Measurements from ENCODE around the gene ERBB3.
"Not testable (repeated sequence)": the region's sequence is repeated elsewhere in the genome, so short reads cannot be mapped to it uniquely, and the experiment has no call there.

ERBB3 gene

GRCh38 chr12:56116267-56117081 is 36.5 kb downstream of the ERBB3 start, which contains the start of gene RPL41:
Gene RPL41, plus strand, starts transcription at chr12:56116633.
- peak; percentile 98 for DNase-seq

GRCh38 chr12:56117082-56117706 is 37.2 kb downstream of the ERBB3 start:
- not testable (repeated sequence) for DNase-seq

- DNase-seq, result peak; percentile 97
Observed at GRCh38 chr12:56117778-56118687, 38.1 kb downstream of the ERBB3 start, which contains the start of gene ZC3H10. Gene ZC3H10, plus strand, starts transcription at chr12:56118266. Its CDS starts 2,297 bp downstream, at chr12:56120563.

- no peak for DNase-seq
Observed at GRCh38 chr12:56118688-56119357, 38.9 kb downstream of the ERBB3 start.

GRCh38 chr12:56119361-56119796 is 39.4 kb downstream of the ERBB3 start:
- peak; percentile 78 for DNase-seq

- no peak for DNase-seq
Observed at GRCh38 chr12:56120158-56120846, 40.3 kb downstream of the ERBB3 start.

- no peak for DNase-seq
Observed at GRCh38 chr12:56121204-56121870, 41.4 kb downstream of the ERBB3 start.

GRCh38 chr12:56122637-56123036 is 42.7 kb downstream of the ERBB3 start:
- no peak for DNase-seq

- DNase-seq, result no peak
Observed at GRCh38 chr12:56124133-56124532, 44.2 kb downstream of the ERBB3 start.

- no peak for DNase-seq
Observed at GRCh38 chr12:56126732-56127239, 46.8 kb downstream of the ERBB3 start.

- DNase-seq, result no peak
Observed at GRCh38 chr12:56127485-56127887, 47.5 kb downstream of the ERBB3 start.

GRCh38 chr12:56127888-56128669 is 48.1 kb downstream of the ERBB3 start, which contains the start of gene ESYT1:
Gene ESYT1, plus strand, starts transcription at chr12:56128267. Its CDS starts 53 bp downstream, at chr12:56128320.
- DNase-seq, result peak; percentile 98

- peak; percentile 27 for DNase-seq
Observed at GRCh38 chr12:56128670-56129205, 48.8 kb downstream of the ERBB3 start.

- DNase-seq, result peak; percentile 66
Observed at GRCh38 chr12:56129206-56129941, 49.4 kb downstream of the ERBB3 start.

- no peak for DNase-seq
Observed at GRCh38 chr12:56129942-56130495, 50.1 kb downstream of the ERBB3 start.

GRCh38 chr12:56130876-56131275 is 50.9 kb downstream of the ERBB3 start:
- no peak for DNase-seq

GRCh38 chr12:56134897-56135296 is 54.9 kb downstream of the ERBB3 start:
- DNase-seq, result no peak

GRCh38 chr12:56137853-56138571 is 58.0 kb downstream of the ERBB3 start:
- no peak for DNase-seq

Measured in kidney glomerular epithelial cell (primary cell).